MG63 (cell line): ENCODE data around the gene PTPRCAP. TPM values are rescaled to one million over a fixed set of nuclear protein-coding genes. Genes with fewer than 3 reads are reported as not detected.

ENCODE experiments used
- DNase-seq: peaks from one replicate; pipeline ENCODE4 v3.0.0-alpha.2; 2020
- H3K27me3 ChIP-seq: fragments of 250-450 bp; sonication (Bioruptor Pico); 2 replicates; pipeline ENCODE4 v1.5.1; 2020; ENCODE audit warnings: mild to moderate bottlenecking, moderate library complexity
- H3K36me3 ChIP-seq: fragments of 250-450 bp; sonication (Bioruptor Pico); 2 replicates; pipeline ENCODE4 v1.5.1; 2020; ENCODE audit warnings: mild to moderate bottlenecking, moderate library complexity
- H3K4me3 ChIP-seq: fragments of 250-450 bp; sonication (Bioruptor Pico); 2 replicates; pipeline ENCODE4 v1.5.1; 2020; ENCODE audit warnings: mild to moderate bottlenecking, moderate library complexity
- H3K9me3 ChIP-seq: fragments of 250-450 bp; sonication (Bioruptor Pico); 2 replicates; pipeline ENCODE4 v1.5.1; 2020; ENCODE audit warnings: mild to moderate bottlenecking, moderate library complexity
- total RNA-seq: library from RNA; depleted of rRNA; stranded (reverse); fragments of >200 nt; shearing (Covaris generic); gene quantifications from 2 replicates; pipeline ENCODE4 v1.2.3, GENCODE V29; 2014; ENCODE audit warnings: low replicate concordance

Gene PTPRCAP
- total RNA-seq, 1 experiment from 2014 or later = not detected

DNA sequence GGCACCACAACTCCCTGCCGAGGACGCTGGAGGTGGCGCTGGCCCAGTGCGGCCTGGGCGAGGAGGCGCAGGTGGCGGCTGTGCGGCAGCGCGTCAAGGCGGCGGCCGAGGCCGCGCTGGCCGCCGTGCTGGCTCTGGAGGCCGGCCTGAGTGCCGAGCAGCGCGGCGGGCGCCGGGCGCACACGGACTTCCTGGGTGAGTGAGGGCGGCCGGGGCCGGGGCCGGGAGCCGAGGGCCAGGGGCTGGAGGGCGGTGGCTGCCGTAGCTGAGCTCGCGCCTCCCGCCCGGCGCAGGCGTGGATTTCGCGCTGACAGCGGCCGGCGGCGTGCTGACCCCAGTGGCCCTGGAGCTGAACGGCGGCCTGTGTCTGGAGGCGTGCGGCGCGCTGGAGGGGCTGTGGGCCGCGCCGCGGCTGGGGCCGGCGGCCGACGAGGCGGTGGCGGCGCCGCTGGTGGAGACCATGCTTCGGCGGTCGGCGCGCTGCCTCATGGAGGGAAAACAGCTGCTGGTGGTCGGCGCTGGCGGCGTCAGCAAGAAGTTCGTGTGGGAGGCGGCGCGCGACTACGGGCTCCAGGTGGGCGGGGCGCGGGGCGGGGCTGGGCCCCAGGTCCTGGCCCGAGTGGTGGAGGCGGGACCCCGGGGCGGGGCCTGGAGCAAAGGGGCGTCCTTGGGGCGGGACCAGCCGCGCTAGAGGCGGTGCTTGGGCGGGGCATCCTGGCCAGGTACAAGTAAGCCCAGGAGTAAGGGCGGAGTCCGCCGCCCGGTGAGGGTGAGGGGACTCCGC lies 16.6 kb downstream of the PTPRCAP start:
- Histone ChIP-seq H3K4me3 (peak overlapping the region; percentile 35), H3K36me3 (no peaks in the 10 kb centered on the region), H3K27me3 (no peaks in the 10 kb centered on the region), H3K9me3 (no peaks in the 10 kb centered on the region)
- peak; percentile 89 for DNase-seq

GRCh38 chr11:67420147-67420645 lies 17.3 kb downstream of the PTPRCAP start:
- DNase-seq = no peak

DNA sequence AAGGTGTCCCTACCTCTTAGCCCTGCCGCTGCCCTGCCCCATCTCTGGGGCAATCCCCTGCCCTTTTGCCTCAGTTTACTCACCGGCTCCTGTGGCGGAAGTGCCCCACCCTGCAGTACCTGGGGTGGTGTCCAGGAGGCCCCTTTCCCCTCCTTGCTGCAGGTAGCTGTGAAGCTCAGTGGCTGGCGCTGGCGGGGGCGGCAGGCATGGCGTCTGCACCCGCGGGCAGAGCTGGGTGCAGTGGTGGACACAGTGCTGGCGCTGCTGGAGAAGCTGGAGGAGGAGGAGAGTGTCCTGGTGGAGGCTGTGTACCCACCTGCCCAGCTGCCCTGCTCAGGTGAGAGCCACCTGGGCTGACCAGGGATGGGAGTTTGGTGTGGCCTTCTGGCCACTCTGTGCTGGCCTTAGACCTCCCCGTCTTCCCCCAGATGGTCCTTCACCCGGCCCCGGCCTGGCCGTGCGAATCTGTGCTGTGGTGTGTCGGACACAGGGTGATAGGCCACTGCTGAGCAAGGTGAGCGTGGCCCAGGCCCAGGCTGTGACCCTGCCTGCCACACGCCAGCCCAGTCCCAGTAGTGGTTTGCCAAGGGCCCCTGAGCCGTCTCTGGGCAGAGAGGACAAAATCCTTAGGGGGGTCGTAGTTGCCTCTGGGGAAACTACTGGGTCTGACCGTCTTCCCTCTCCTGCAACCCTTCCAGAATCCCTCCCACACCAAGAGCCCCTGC lies 18.0 kb downstream of the PTPRCAP start:
- Histone ChIP-seq H3K4me3 (no peak overlapping the region), H3K27me3 (no peaks in the 10 kb centered on the region), H3K9me3 (no peaks in the 10 kb centered on the region), H3K36me3 (no peaks in the 10 kb centered on the region)
- no peak for DNase-seq

More at GRCh38 chr11:67420147-67420645, 17.3 kb downstream of the PTPRCAP start:
- H3K9me3 ChIP-seq = no peaks in the 10 kb centered on the region
- no peaks in the 10 kb centered on the region for H3K36me3 ChIP-seq
- H3K27me3 ChIP-seq = no peaks in the 10 kb centered on the region
- H3K4me3 ChIP-seq = peak overlapping the region; percentile 35

- Histone ChIP-seq H3K36me3 (no peaks in the 10 kb centered on the region), H3K27me3 (no peaks in the 10 kb centered on the region), H3K4me3 (no peak overlapping the region), H3K9me3 (no peaks in the 10 kb centered on the region)
- peak; percentile 85 for DNase-seq
These were observed 18.8 kb downstream of the PTPRCAP start for GRCh38 chr11:67418476-67419281.

DNA sequence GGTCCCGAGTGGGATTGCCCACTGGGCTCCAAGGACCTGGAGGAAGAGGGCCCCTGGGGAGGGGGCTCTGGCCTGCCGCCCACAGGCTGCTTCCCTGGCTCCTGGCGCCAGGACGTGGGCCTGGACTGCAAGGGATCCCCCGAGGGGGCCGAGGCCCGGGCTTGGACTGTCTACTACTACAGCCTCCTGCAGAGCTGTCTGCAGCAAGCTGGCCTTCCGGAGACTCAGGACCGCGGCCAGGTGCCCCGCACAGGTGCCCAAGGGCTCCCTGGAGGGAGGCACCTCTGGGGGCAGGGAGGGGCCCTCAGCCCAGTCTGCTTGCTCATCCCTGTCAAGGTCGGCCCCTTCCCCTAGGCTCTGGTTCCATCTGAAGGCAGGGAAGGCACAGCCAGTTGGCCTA lies 20.1 kb downstream of the PTPRCAP start:
- Histone ChIP-seq H3K9me3 (no peaks in the 10 kb centered on the region), H3K4me3 (no peak overlapping the region), H3K36me3 (no peaks in the 10 kb centered on the region), H3K27me3 (no peaks in the 10 kb centered on the region)
- no peak for DNase-seq

GRCh38 chr11:67416416-67417335 lies 20.8 kb downstream of the PTPRCAP start:
- Histone ChIP-seq H3K27me3 (no peaks in the 10 kb centered on the region), H3K9me3 (no peaks in the 10 kb centered on the region), H3K4me3 (no peak overlapping the region), H3K36me3 (no peaks in the 10 kb centered on the region)
- DNase-seq = peak; percentile 61

GRCh38 chr11:67415501-67416304 lies 21.8 kb downstream of the PTPRCAP start, which contains the start of gene CARNS1:
CARNS1 (plus strand) TSS chr11:67415678; CDS start chr11:67416200, 522 bp downstream.
- no peaks in the 10 kb centered on the region for H3K27me3 ChIP-seq

GRCh38 chr11:67413266-67413849 lies 24.1 kb downstream of the PTPRCAP start:
- Histone ChIP-seq H3K27me3 (no peaks in the 10 kb centered on the region), H3K9me3 (no peaks in the 10 kb centered on the region), H3K36me3 (no peaks in the 10 kb centered on the region), H3K4me3 (no peak overlapping the region)
- DNase-seq = no peak

More at GRCh38 chr11:67415501-67416304, 21.8 kb downstream of the PTPRCAP start, which contains the start of gene CARNS1:
- no peak within 1 kb of the TSS for H3K4me3 ChIP-seq
- H3K9me3 ChIP-seq = no peaks in the 10 kb centered on the region
- DNase-seq = no peak
- H3K36me3 ChIP-seq = no peaks in the 10 kb centered on the region

DNA sequence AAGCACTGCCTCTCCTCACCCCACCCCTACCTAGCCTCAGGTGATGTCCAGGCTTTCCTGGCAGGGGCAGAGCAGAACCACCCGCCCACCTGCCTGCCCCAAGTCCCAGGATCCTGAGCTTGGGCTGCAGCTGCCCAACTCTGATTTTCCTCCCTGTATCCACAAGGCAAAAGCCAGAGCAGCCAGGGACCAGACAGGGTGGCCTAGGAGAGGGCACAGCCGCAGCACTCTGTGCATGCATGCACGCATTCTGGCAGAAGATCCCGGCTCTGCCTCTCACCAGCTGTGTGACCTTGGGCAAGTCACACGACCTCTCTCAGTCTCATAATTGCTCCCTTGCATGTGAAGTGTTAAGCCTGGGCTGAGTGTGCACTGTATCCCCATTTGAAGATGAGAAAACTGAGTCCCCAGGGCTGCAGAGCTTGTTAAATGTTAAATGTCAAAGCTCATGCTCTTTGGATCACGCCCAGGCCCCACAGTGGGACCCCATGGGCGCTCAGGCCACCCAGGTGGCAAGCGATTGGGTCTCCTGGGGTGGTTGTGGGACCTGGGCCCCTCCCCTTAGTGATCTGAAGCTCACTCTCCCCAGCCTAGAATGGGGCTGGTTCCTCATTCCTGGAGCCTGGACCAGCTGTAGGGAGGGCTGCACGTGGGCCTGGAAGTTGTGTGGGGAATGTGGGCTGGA lies 24.8 kb downstream of the PTPRCAP start:
- no peak overlapping the region for H3K4me3 ChIP-seq
- H3K36me3 ChIP-seq = no peaks in the 10 kb centered on the region
- no peaks in the 10 kb centered on the region for H3K27me3 ChIP-seq
- no peak for DNase-seq
- H3K9me3 ChIP-seq = no peaks in the 10 kb centered on the region

DNA sequence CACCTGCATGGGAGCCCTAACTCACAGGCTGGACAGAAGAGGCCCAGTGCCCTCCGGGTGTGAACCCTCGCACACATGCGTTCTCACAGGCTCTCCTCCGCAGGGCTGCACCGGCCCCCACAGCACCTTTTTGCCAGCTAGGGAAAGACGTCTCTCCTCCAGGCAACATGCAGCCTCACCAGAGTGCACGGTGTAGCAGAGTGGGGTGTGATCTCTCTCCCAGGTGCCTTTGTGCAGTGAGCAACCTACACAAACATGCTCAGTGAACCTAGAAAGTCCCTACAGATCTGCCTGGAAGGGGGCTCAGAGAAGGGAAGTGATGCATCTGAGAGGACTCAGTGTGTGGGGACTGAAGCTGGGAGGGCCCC lies 25.7 kb downstream of the PTPRCAP start:
- Histone ChIP-seq H3K27me3 (no peaks in the 10 kb centered on the region), H3K36me3 (no peaks in the 10 kb centered on the region), H3K4me3 (no peak overlapping the region), H3K9me3 (no peaks in the 10 kb centered on the region)
- DNase-seq = no peak

GRCh38 chr11:67410984-67411784 lies 26.3 kb downstream of the PTPRCAP start:
- Histone ChIP-seq H3K9me3 (no peaks in the 10 kb centered on the region), H3K4me3 (no peak overlapping the region), H3K36me3 (no peaks in the 10 kb centered on the region), H3K27me3 (no peaks in the 10 kb centered on the region)
- no peak for DNase-seq

GRCh38 chr11:67410369-67410831 lies 27.1 kb downstream of the PTPRCAP start:
- DNase-seq = no peak
- no peaks in the 10 kb centered on the region for H3K9me3 ChIP-seq
- H3K27me3 ChIP-seq = no peaks in the 10 kb centered on the region
- no peak overlapping the region for H3K4me3 ChIP-seq
- no peaks in the 10 kb centered on the region for H3K36me3 ChIP-seq

DNA sequence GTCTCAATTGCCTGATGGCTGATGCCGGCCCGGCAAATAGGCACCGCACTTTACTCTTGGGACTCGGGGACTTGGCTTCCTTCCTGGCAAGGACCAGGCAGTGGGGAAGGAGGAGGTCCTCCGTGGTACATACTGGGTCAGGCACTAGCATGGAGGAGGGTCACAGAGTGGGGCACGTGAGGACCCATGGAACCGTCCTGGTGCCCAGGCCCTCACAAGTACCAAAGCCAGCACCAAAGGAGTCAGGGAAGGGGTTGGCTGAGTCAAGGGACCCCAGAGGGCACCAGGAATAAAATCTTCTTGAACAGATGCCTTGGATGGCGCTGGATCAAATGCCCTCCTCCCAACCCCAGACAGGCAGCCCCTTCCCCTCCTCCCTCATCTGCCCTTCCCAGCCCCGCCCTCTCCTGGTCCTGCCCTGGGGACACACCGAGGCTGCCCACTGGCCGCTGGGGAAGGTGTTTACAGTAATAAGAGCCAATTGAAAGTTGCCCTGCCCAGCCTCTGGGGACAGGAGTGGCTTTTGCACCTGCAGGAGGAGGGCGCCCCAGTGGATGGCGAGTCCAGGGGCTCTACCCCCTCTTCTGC lies 27.6 kb downstream of the PTPRCAP start:
- Histone ChIP-seq H3K9me3 (no peaks in the 10 kb centered on the region), H3K36me3 (no peaks in the 10 kb centered on the region), H3K27me3 (no peaks in the 10 kb centered on the region), H3K4me3 (no peak overlapping the region)
- DNase-seq = no peak
